PC-3 (cell line): Measurements from ENCODE around the gene GALNT3. TPM values are rescaled to one million over a fixed set of nuclear protein-coding genes. Genes with fewer than 3 reads are reported as not detected.
A peak's percentile ranks its signal among the peaks of the same experiment; 100 is the strongest.

Source experiments
- ATAC-seq: fragments of 200-7000 bp; cut with Tn5 transposase; 2 replicates; pipeline ENCODE4 v1.9.1; 2020; ENCODE audit warnings: mild to moderate bottlenecking, moderate library complexity
- BruUV-seq: library from RNA; stranded (reverse); fragments of 400-500 nt; replicated peaks from 2 replicates; lab custom pipeline; 2021; lab: Mats Ljungman, UMichigan
- CTCF ChIA-PET: fragments of 300-600 bp; sonication (Branson Sonifier 250); formaldehyde crosslinking; loops from one replicate; lab custom pipeline; 2022; ENCODE audit warnings: antibody characterized with exemption; lab: Charles Lee
- POLR2A ChIA-PET: fragments of 300-600 bp; sonication (Branson Sonifier 250); formaldehyde crosslinking; loops from one replicate; lab custom pipeline; 2022; ENCODE audit warnings: antibody characterized with exemption; ENCODE audit not compliant: unreplicated experiment; lab: Charles Lee
- DNase-seq: peaks from one replicate; pipeline ENCODE4 v3.0.0-alpha.2; 2015
- H2AFZ ChIP-seq: fragments of 300-600 bp; sonication (generic); 2 replicates; pipeline ENCODE4 v1.6.0; 2016; ENCODE audit warnings: antibody characterized with exemption, low read length
- H3F3A ChIP-seq: fragments of 300-600 bp; sonication (generic); one replicate; pipeline ENCODE4 v1.6.0; 2017; ENCODE audit warnings: antibody characterized with exemption, low read length, control low read depth, mild to moderate bottlenecking; ENCODE audit not compliant: unreplicated experiment
- H3K27ac ChIP-seq: fragments of 300-600 bp; sonication (generic); 2 replicates; pipeline ENCODE4 v1.5.1; 2016; ENCODE audit warnings: mild to moderate bottlenecking, low read length
- H3K27me3 ChIP-seq: fragments of 300-600 bp; sonication (generic); 2 replicates; pipeline ENCODE4 v1.6.1; 2016; ENCODE audit warnings: low read length, mixed read lengths
- H3K36me3 ChIP-seq: fragments of 300-600 bp; sonication (generic); 2 replicates; pipeline ENCODE4 v1.6.1; 2016; ENCODE audit warnings: low read depth, mixed run types, low read length, mixed read lengths
- H3K4me1 ChIP-seq: fragments of 300-600 bp; sonication (generic); 2 replicates; pipeline ENCODE4 v1.5.1; 2016; ENCODE audit warnings: low read length; ENCODE audit not compliant: insufficient read depth
- H3K4me2 ChIP-seq: fragments of 300-600 bp; sonication (generic); 2 replicates; pipeline ENCODE4 v1.6.0; 2016; ENCODE audit warnings: low read length
- H3K4me3 ChIP-seq: fragments of 300-600 bp; sonication (generic); 2 replicates; pipeline ENCODE4 v1.5.1; 2016; ENCODE audit warnings: mild to moderate bottlenecking, low read length, mixed read lengths
- H3K79me2 ChIP-seq: fragments of 300-600 bp; sonication (generic); 2 replicates; pipeline ENCODE4 v1.6.1; 2017; ENCODE audit warnings: low read length, mixed read lengths
- H3K9ac ChIP-seq: fragments of 300-600 bp; sonication (generic); 2 replicates; pipeline ENCODE4 v1.6.0; 2016; ENCODE audit warnings: mild to moderate bottlenecking, low read length
- H3K9me2 ChIP-seq: fragments of 300-600 bp; sonication (generic); replicated peaks from 2 replicates; pipeline ENCODE4 v1.6.1; 2016; ENCODE audit warnings: mixed run types, low read length, mixed read lengths
- H3K9me3 ChIP-seq: fragments of 300-600 bp; sonication (generic); 2 replicates; pipeline ENCODE4 v1.6.1; 2016; ENCODE audit warnings: low read length, mixed read lengths
- H4K20me1 ChIP-seq: fragments of 300-600 bp; sonication (generic); 2 replicates; pipeline ENCODE4 v1.6.1; 2016; ENCODE audit warnings: low read length, mixed read lengths
- EZH2 ChIP-seq: fragments of 300-600 bp; sonication (generic); IDR thresholded peaks from one replicate; pipeline ENCODE4 v1.6.1; 2017; ENCODE audit warnings: antibody characterized with exemption, mild to moderate bottlenecking, low read length; ENCODE audit not compliant: unreplicated experiment
- EZH2phosphoT487 ChIP-seq: fragments of 300-600 bp; sonication (generic); IDR thresholded peaks from 2 replicates; pipeline ENCODE4 v1.6.1; 2018; ENCODE audit warnings: mild to moderate bottlenecking, antibody characterized with exemption, low read length, borderline replicate concordance
- intact Hi-C: fragments of 100-400 bp; cut with micrococcal nuclease; formaldehyde crosslinking; loops from 2 replicates; pipeline ENCODE4 v1.9.0; 2023
- total RNA-seq: library from RNA; depleted of rRNA; stranded (reverse); fragments of >200 nt; gene quantifications from 2 replicates; pipeline ENCODE4 v1.2.3, GENCODE V29; 2014
- TF ChIP-seq, protein P1 (sequence below): fragments of 300-600 bp; sonication (generic); conservative IDR thresholded peaks from 2 replicates; pipeline ENCODE4 v1.5.1; 2017; ENCODE audit warnings: antibody characterized with exemption, low read depth, mild to moderate bottlenecking, low read length

Gene GALNT3
- total RNA-seq, 1 experiment from 2014 or later: 44.8 TPM

DNA sequence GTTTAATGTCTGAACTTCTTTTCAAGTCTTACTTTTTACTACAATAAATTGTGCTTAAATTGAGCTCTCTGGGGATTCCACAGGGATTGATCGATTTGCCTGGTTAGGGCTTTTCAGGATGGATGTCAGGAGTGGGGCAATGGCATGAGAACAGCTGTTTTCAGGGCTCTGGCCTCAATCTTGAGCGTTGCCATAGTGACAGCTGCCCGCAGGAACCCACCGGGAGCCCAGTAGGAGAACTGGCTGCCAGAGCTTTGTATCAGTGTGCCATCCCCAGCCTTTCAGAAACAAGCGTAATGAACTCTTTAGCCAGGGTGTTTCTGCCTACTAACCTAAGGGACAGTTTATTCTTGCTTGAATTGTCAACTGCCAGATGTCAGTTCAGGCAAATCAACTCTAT lies 93.5 kb downstream of the GALNT3 start:
- ATAC-seq: no peak
- no peaks in the 10 kb centered on the region for H3K9me3 ChIP-seq

DNA sequence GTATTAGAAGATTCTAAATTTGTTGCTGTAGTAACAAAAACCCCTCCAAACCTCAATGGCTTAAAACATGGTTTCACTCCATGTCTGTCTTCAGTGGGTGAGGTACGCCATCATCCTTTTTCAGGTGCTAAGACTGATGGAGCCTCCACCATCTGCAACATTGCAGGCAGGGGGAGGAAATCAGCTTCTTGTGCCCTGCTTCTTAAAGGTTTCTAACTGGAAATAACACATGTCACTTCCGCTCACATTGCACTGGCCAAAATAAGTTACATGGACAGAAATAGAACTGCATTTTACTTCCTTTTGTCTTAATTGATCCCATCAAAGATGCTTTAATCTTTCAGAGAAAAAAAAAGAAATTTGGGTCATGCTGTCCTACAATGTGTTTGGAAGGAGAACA lies 94.1 kb downstream of the GALNT3 start:
- no peaks in the 10 kb centered on the region for H3F3A ChIP-seq
- H4K20me1 ChIP-seq: no peaks in the 10 kb centered on the region
- no peaks in the 10 kb centered on the region for H3K9me2 ChIP-seq
- no peaks in the 10 kb centered on the region for H3K4me1 ChIP-seq
- no peaks in the 10 kb centered on the region for H3K79me2 ChIP-seq
- BruUV-seq: no TSS peak
- no peak for TF ChIP-seq EZH2phosphoT487
- TF ChIP-seq, protein P1, sequence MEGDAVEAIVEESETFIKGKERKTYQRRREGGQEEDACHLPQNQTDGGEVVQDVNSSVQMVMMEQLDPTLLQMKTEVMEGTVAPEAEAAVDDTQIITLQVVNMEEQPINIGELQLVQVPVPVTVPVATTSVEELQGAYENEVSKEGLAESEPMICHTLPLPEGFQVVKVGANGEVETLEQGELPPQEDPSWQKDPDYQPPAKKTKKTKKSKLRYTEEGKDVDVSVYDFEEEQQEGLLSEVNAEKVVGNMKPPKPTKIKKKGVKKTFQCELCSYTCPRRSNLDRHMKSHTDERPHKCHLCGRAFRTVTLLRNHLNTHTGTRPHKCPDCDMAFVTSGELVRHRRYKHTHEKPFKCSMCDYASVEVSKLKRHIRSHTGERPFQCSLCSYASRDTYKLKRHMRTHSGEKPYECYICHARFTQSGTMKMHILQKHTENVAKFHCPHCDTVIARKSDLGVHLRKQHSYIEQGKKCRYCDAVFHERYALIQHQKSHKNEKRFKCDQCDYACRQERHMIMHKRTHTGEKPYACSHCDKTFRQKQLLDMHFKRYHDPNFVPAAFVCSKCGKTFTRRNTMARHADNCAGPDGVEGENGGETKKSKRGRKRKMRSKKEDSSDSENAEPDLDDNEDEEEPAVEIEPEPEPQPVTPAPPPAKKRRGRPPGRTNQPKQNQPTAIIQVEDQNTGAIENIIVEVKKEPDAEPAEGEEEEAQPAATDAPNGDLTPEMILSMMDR: no peak
- H3K4me3 ChIP-seq: no peak overlapping the region
- no peaks in the 10 kb centered on the region for H3K9me3 ChIP-seq
- intact Hi-C loops: loop anchor here (2.0 to 10.0 kb wide), 4 partner anchors 77 to 839 kb away; no protein-coding TSS in a partner anchor
- H3K36me3 ChIP-seq: no peaks in the 10 kb centered on the region
- no peak overlapping the region for H3K9ac ChIP-seq
- no peak overlapping the region for H3K27ac ChIP-seq
- POLR2A ChIA-PET: no interaction called here
- CTCF ChIA-PET: interaction anchor here (0.5 kb wide), 1 partner anchor 403 kb away, joined by 4 read pairs; no protein-coding TSS in a partner anchor
- DNase-seq: no peak
- H3K27me3 ChIP-seq: 0 out of 2 replicates have a peak, but pooled peaks cover 3% of the 10 kb centered on the region
- no peak overlapping the region for H2AFZ ChIP-seq
- ATAC-seq: no peak
- H3K4me2 ChIP-seq: no peak overlapping the region

More for the DNA sequence above, 93.5 kb downstream of the GALNT3 start:
- Histone ChIP-seq H3K27me3 (0 out of 2 replicates have a peak, but pooled peaks cover 3% of the 10 kb centered on the region), H3K4me3 (no peak overlapping the region), H3K27ac (no peak overlapping the region), H3F3A (no peaks in the 10 kb centered on the region), H3K4me1 (no peaks in the 10 kb centered on the region), H3K9me2 (no peaks in the 10 kb centered on the region), H3K79me2 (no peaks in the 10 kb centered on the region), H3K9ac (no peak overlapping the region), H2AFZ (no peak overlapping the region), H3K36me3 (no peaks in the 10 kb centered on the region), H3K4me2 (no peak overlapping the region), H4K20me1 (no peaks in the 10 kb centered on the region)
- CTCF ChIA-PET: no interaction called here
- DNase-seq: no peak
- POLR2A ChIA-PET: interaction anchor here (0.6 to 0.7 kb wide), 3 partner anchors 52 to 254 kb away, joined by 3 to 5 read pairs (median 3); no protein-coding TSS in a partner anchor
- TF ChIP-seq, protein P1: no peak
- TF ChIP-seq EZH2phosphoT487 (no peak), EZH2 (no peak)
- BruUV-seq: no TSS peak
- intact Hi-C loops: no loop called here

DNA sequence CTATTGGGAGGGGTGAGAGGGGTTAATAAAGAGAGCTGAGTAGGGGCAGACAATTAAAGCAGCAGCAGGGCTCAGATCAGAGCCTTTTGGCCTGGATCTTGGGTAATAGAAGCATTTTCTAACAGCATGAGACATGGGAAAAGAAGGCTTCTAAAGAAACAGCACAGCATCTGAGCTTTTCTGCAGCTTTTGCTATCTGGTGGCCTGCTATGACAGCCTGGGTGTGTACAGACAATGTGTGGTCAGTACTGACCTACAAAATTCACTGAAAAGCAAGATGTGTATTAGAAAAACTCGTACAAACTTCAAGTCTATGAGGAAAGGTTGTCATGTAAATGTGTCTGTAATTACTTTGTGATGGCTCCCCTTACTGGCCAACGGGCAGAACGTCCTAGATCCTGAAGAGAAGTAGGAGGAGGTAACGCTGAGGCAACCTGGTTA lies 95.6 kb downstream of the GALNT3 start:
- ATAC-seq (peak; percentile 96), DNase-seq (peak; percentile 80)
- POLR2A ChIA-PET: no interaction called here
- H3K36me3 ChIP-seq: no peaks in the 10 kb centered on the region
- no TSS peak for BruUV-seq
- no peaks in the 10 kb centered on the region for H3K9me2 ChIP-seq
- no peak overlapping the region for H3K4me2 ChIP-seq
- no peak overlapping the region for H3K9ac ChIP-seq
- intact Hi-C loops: loop anchor here (1.0 to 10.0 kb wide), 8 partner anchors 78 to 1002 kb away; partner anchors contain the start of gene SCN2A
- H3K4me1 ChIP-seq: no peaks in the 10 kb centered on the region
- no peaks in the 10 kb centered on the region for H3F3A ChIP-seq
- H3K27me3 ChIP-seq: 0 out of 2 replicates have a peak, but pooled peaks cover 3% of the 10 kb centered on the region
- no peaks in the 10 kb centered on the region for H3K9me3 ChIP-seq
- no peak overlapping the region for H3K27ac ChIP-seq
- TF ChIP-seq, protein P1: peak; percentile 79
- TF ChIP-seq EZH2: no peak
- H4K20me1 ChIP-seq: no peaks in the 10 kb centered on the region
- CTCF ChIA-PET: interaction anchor here (0.6 to 1.1 kb wide), 2 partner anchors 176 to 349 kb away, joined by 4 read pairs; no protein-coding TSS in a partner anchor
- H3K4me3 ChIP-seq: no peak overlapping the region
- no peaks in the 10 kb centered on the region for H3K79me2 ChIP-seq
- peak overlapping the region; percentile 40 for H2AFZ ChIP-seq
